ENCODE data around the gene SLC6A9.

DNA sequence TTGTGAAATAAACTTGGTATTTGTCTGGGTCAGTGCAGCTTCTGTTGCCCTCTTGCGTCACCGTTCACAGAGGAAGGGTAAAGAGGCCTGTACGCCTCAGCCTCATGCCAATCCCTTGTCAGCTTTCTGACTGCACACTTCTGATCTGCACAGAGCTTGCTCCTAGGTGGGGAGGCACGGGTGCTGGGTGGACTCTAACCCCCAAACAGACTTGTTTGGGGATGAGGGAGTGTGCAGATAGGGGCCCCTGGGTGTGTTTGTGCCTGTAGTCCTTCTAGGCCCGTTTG is 53.1 kb downstream of the SLC6A9 start:
- TF ChIP-seq, protein P1, sequence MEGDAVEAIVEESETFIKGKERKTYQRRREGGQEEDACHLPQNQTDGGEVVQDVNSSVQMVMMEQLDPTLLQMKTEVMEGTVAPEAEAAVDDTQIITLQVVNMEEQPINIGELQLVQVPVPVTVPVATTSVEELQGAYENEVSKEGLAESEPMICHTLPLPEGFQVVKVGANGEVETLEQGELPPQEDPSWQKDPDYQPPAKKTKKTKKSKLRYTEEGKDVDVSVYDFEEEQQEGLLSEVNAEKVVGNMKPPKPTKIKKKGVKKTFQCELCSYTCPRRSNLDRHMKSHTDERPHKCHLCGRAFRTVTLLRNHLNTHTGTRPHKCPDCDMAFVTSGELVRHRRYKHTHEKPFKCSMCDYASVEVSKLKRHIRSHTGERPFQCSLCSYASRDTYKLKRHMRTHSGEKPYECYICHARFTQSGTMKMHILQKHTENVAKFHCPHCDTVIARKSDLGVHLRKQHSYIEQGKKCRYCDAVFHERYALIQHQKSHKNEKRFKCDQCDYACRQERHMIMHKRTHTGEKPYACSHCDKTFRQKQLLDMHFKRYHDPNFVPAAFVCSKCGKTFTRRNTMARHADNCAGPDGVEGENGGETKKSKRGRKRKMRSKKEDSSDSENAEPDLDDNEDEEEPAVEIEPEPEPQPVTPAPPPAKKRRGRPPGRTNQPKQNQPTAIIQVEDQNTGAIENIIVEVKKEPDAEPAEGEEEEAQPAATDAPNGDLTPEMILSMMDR (conservative IDR thresholded peaks at IDR 0.05; ENCODE audit: low read length): no peak
- TF ChIP-seq EZH2phosphoT487 (IDR thresholded peaks at IDR 0.05; ENCODE audit: borderline replicate concordance, low read depth, low read length): no peak
